H9 (cell line): ENCODE measurements around the gene PUDP. TPM values are rescaled to one million over a fixed set of nuclear protein-coding genes. Genes with fewer than 3 reads are reported as not detected.

Source experiments
- DNase-seq: peaks from one replicate; pipeline ENCODE4 v3.0.0-alpha.2; 2017
- H2AFZ ChIP-seq: one replicate; pipeline ENCODE4 v1.6.1; 2013; ENCODE audit warnings: mild to moderate bottlenecking, low read length, control low read depth, moderate library complexity
- H2AK5ac ChIP-seq: 2 replicates; pipeline ENCODE4 v1.6.1; 2013; ENCODE audit warnings: low read length, control low read depth, mixed read lengths; ENCODE audit not compliant: insufficient read length
- H2BK120ac ChIP-seq: one replicate; pipeline ENCODE4 v1.6.1; 2013; ENCODE audit warnings: low read depth, mild to moderate bottlenecking, low read length, control low read depth, inconsistent platforms; ENCODE audit not compliant: poor library complexity, severe bottlenecking
- H2BK12ac ChIP-seq: 2 replicates; pipeline ENCODE4 v1.6.1; 2013; ENCODE audit warnings: low read length, control low read depth, mixed read lengths, low read depth; ENCODE audit not compliant: insufficient read length
- H2BK15ac ChIP-seq: 2 replicates; pipeline ENCODE4 v1.6.1; 2013; ENCODE audit warnings: low read depth, low read length, control low read depth
- H2BK20ac ChIP-seq: one replicate; pipeline ENCODE4 v1.6.1; 2013; ENCODE audit warnings: low read depth, mild to moderate bottlenecking, low read length, control low read depth, inconsistent platforms; ENCODE audit not compliant: poor library complexity, severe bottlenecking
- H2BK5ac ChIP-seq: 2 replicates; pipeline ENCODE4 v1.6.1; 2013; ENCODE audit warnings: low read length, control low read depth, mixed read lengths; ENCODE audit not compliant: insufficient read length
- H3K14ac ChIP-seq: 2 replicates; pipeline ENCODE4 v1.6.1; 2013; ENCODE audit warnings: low read length, control low read depth; ENCODE audit not compliant: insufficient read depth
- H3K18ac ChIP-seq: 2 replicates; pipeline ENCODE4 v1.6.1; 2013; ENCODE audit warnings: low read depth, mild to moderate bottlenecking, mixed read lengths, low read length, control low read depth; ENCODE audit not compliant: insufficient read length
- H3K23ac ChIP-seq: 2 replicates; pipeline ENCODE4 v1.6.1; 2013; ENCODE audit warnings: low read length, control low read depth, mixed read lengths, low read depth; ENCODE audit not compliant: insufficient read length
- H3K23me2 ChIP-seq: 2 replicates; pipeline ENCODE4 v1.6.1; 2013; ENCODE audit warnings: low read depth, mild to moderate bottlenecking, mixed read lengths, low read length, control low read depth; ENCODE audit not compliant: insufficient read length, poor library complexity, severe bottlenecking
- H3K27ac ChIP-seq: 2 replicates; pipeline ENCODE4 v1.5.1; 2013; ENCODE audit warnings: low read length, control low read depth, mixed read lengths, low read depth; ENCODE audit not compliant: insufficient read length
- H3K27me3 ChIP-seq: 2 replicates; pipeline ENCODE4 v1.6.1; 2013; ENCODE audit warnings: low read length, control low read depth, inconsistent platforms; ENCODE audit not compliant: insufficient read depth
- H3K4ac ChIP-seq: 2 replicates; pipeline ENCODE4 v1.6.1; 2013; ENCODE audit warnings: low read depth, mild to moderate bottlenecking, control low read depth, inconsistent platforms, low read length, moderate library complexity
- H3K4me1 ChIP-seq: 2 replicates; pipeline ENCODE4 v1.6.1; 2013; ENCODE audit warnings: low read length, control low read depth, inconsistent platforms; ENCODE audit not compliant: insufficient read depth
- H3K4me2 ChIP-seq: 2 replicates; pipeline ENCODE4 v1.6.1; 2013; ENCODE audit warnings: low read length, control low read depth, mixed read lengths; ENCODE audit not compliant: insufficient read length, insufficient read depth
- H3K56ac ChIP-seq: 2 replicates; pipeline ENCODE4 v1.6.1; 2013; ENCODE audit warnings: low read depth, mild to moderate bottlenecking, mixed read lengths, low read length, control low read depth; ENCODE audit not compliant: insufficient read length
- H3K79me1 ChIP-seq: 2 replicates; pipeline ENCODE4 v1.6.1; 2013; ENCODE audit warnings: low read depth, mild to moderate bottlenecking, moderate library complexity, low read length, control low read depth, inconsistent platforms; ENCODE audit not compliant: insufficient read depth, poor library complexity, severe bottlenecking
- H3K79me2 ChIP-seq: 2 replicates; pipeline ENCODE4 v1.6.1; 2013; ENCODE audit warnings: low read length, control low read depth, inconsistent platforms; ENCODE audit not compliant: insufficient read depth
- H3K9ac ChIP-seq: 2 replicates; pipeline ENCODE4 v1.6.1; 2013; ENCODE audit warnings: low read length, control low read depth, mixed read lengths; ENCODE audit not compliant: insufficient read length; ENCODE audit errors: extremely low read depth
- H3K9me3 ChIP-seq: one replicate; pipeline ENCODE4 v1.6.1; 2013; ENCODE audit warnings: low read depth, low read length, inconsistent platforms; ENCODE audit not compliant: control insufficient read depth
- H3T11ph ChIP-seq: one replicate; pipeline ENCODE4 v1.6.1; 2013; ENCODE audit warnings: mild to moderate bottlenecking, low read length, control low read depth, inconsistent platforms
- H4K20me1 ChIP-seq: one replicate; pipeline ENCODE4 v1.6.1; 2013; ENCODE audit not compliant: control insufficient read depth, insufficient read length, insufficient read depth
- H4K5ac ChIP-seq: 2 replicates; pipeline ENCODE4 v1.6.1; 2013; ENCODE audit warnings: low read depth, mild to moderate bottlenecking, mixed read lengths, low read length, control low read depth; ENCODE audit not compliant: insufficient read length
- H4K8ac ChIP-seq: replicated peaks from 2 replicates; pipeline ENCODE4 v1.6.1; 2013; ENCODE audit warnings: low read length, control low read depth, mixed read lengths, low read depth; ENCODE audit not compliant: insufficient read length
- H4K91ac ChIP-seq: 2 replicates; pipeline ENCODE4 v1.6.1; 2013; ENCODE audit warnings: low read depth, mild to moderate bottlenecking, moderate library complexity, mixed read lengths, low read length, control low read depth; ENCODE audit not compliant: insufficient read length
- H3K27ac Mint-ChIP-seq, 3 experiments: 2 replicates in 2 of 3; 3 replicates in 1 of 3; pipeline ENCODE4 v1.8.0; 2020 to 2021; ENCODE audit warnings: mixed read lengths in 3 of 3, mild to moderate bottlenecking in 1 of 3, moderate library complexity in 1 of 3
- H3K27me3 Mint-ChIP-seq: 2 replicates; pipeline ENCODE4 v1.8.0; 2021; ENCODE audit warnings: low read depth, mild to moderate bottlenecking, moderate library complexity, mixed read lengths
- H3K36me3 Mint-ChIP-seq, 3 experiments: 2 replicates in 2 of 3; 3 replicates in 1 of 3; pipeline ENCODE4 v1.8.0; 2020 to 2021; ENCODE audit warnings: low read depth in 3 of 3, mixed read lengths in 3 of 3; ENCODE audit not compliant: insufficient read depth in 1 of 3
- H3K4me1 Mint-ChIP-seq, 2 experiments: 2 replicates each; pipeline ENCODE4 v1.8.0; 2020; ENCODE audit warnings: mixed read lengths in 2 of 2
- H3K4me3 Mint-ChIP-seq, 2 experiments: 2 replicates in 1 of 2; 3 replicates in 1 of 2; pipeline ENCODE4 v1.8.0; 2020 to 2021; ENCODE audit warnings: mild to moderate bottlenecking in 2 of 2, mixed read lengths in 2 of 2, moderate library complexity in 1 of 2
- H3K9me3 Mint-ChIP-seq, 2 experiments: 2 replicates in 1 of 2; 3 replicates in 1 of 2; pipeline ENCODE4 v1.8.0; 2020; ENCODE audit warnings: mild to moderate bottlenecking in 2 of 2, mixed read lengths in 2 of 2, moderate library complexity in 1 of 2
- CTCF ChIP-seq: fragments of 200-600 bp; sonication (generic); conservative IDR thresholded peaks from 3 replicates; pipeline ENCODE4 v1.8.0; 2021; ENCODE audit warnings: antibody characterized with exemption, mild to moderate bottlenecking
- WGBS: extraction: QIAGEN DNeasy Blood & Tissue Kit; methylation state at CpG from one replicate; pipeline ENCODE4 v1.1.7; 2013; ENCODE audit warnings: missing lambda C conversion rate, low lambda C conversion rate, mixed read lengths; ENCODE audit not compliant: insufficient read length; ENCODE audit errors: extremely low coverage; 5-methylcytosine and 5-hydroxymethylcytosine counted together
- total RNA-seq: library from RNA; stranded (reverse); gene quantifications from 2 replicates; pipeline ENCODE4 v1.2.1, GENCODE V29; 2021

Gene PUDP
- total RNA-seq, 1 experiment from 2014 or later = 46.3 TPM

- H3K4me1 Mint-ChIP-seq = peaks cover 15 to 17% of the 10 kb centered on the region in 2 experiments
- Histone ChIP-seq H2BK120ac (no peak overlapping the region), H3K4me2 (no peak overlapping the region), H2AK5ac (no peak overlapping the region), H4K8ac (no peak overlapping the region), H2AFZ (no peak overlapping the region), H3K4me1 (no peaks in the 10 kb centered on the region), H4K91ac (no peak overlapping the region), H3K9ac (no peak overlapping the region), H3K4ac (no peak overlapping the region), H3K14ac (no peak overlapping the region), H3T11ph (no peak overlapping the region), H3K23me2 (no peaks in the 10 kb centered on the region), H3K9me3 (no peaks in the 10 kb centered on the region), H3K79me2 (no peaks in the 10 kb centered on the region), H2BK12ac (no peak overlapping the region), H2BK20ac (no peak overlapping the region), H3K56ac (no peak overlapping the region), H3K79me1 (no peaks in the 10 kb centered on the region), H2BK5ac (no peak overlapping the region), H3K23ac (no peak overlapping the region), H3K27me3 (no peaks in the 10 kb centered on the region), H4K5ac (no peak overlapping the region), H3K18ac (no peak overlapping the region), H4K20me1 (no peaks in the 10 kb centered on the region), H2BK15ac (no peak overlapping the region), H3K27ac (no peak overlapping the region)
- 0 out of 7 replicates have a peak overlapping the region, but pooled peaks of 1 of the 3 experiments have one; percentile 9 for H3K27ac Mint-ChIP-seq
- DNase-seq = no peak
- H3K36me3 Mint-ChIP-seq = peaks cover 17 to 22% (median 21%) of the 10 kb centered on the region in 3 experiments
- H3K27me3 Mint-ChIP-seq = no peaks in the 10 kb centered on the region
- no peak for TF ChIP-seq CTCF
- H3K9me3 Mint-ChIP-seq = no peaks in the 10 kb centered on the region; a peak in 1 of 5 replicates
- no peak overlapping the region for H3K4me3 Mint-ChIP-seq
- no CpG with 5 or more reads among the region's 12 CpGs for WGBS
Measured at GRCh38 chrX:7059214-7059838, 88.6 kb downstream of the PUDP start.
